OCI-M2 (cell line): ENCODE measurements around the gene SDK2.
"Not testable (repeated sequence)": the region's sequence is repeated elsewhere in the genome, so short reads cannot be mapped to it uniquely, and the experiment has no call there.

ENCODE experiments used
- DNase-seq: peaks from one replicate; lab custom pipeline; 2025; ENCODE audit not compliant: unreplicated experiment; lab: John Stamatoyannopoulos, UW

Gene SDK2

GRCh38 chr17:73312887-73313286 is 331.4 kb downstream of the SDK2 start:
- DNase-seq, result not testable (repeated sequence)

GRCh38 chr17:73311781-73312641 is 332.2 kb downstream of the SDK2 start, which contains the start of gene CDC42EP4:
Gene CDC42EP4 (minus strand): TSS chr17:73312001. CDS start chr17:73286500, 25,501 bp downstream.
- DNase-seq, result no peak

GRCh38 chr17:73311428-73311780 is 332.8 kb downstream of the SDK2 start:
- no peak for DNase-seq

- no peak for DNase-seq
These were observed 334.3 kb downstream of the SDK2 start for GRCh38 chr17:73309727-73310596.

- DNase-seq, result not testable (repeated sequence)
These were observed 335.3 kb downstream of the SDK2 start for GRCh38 chr17:73308959-73309358.

GRCh38 chr17:73308017-73308823 is 336.0 kb downstream of the SDK2 start:
- DNase-seq, result no peak

GRCh38 chr17:73307130-73307529 is 337.1 kb downstream of the SDK2 start:
- no peak for DNase-seq

GRCh38 chr17:73305845-73306836 is 338.1 kb downstream of the SDK2 start:
- no peak for DNase-seq

GRCh38 chr17:73304971-73305812 is 339.1 kb downstream of the SDK2 start:
- no peak for DNase-seq

- no peak for DNase-seq
These were observed 339.8 kb downstream of the SDK2 start for GRCh38 chr17:73304438-73304837.

GRCh38 chr17:73302189-73302588 is 342.1 kb downstream of the SDK2 start:
- no peak for DNase-seq

GRCh38 chr17:73301369-73301768 is 342.9 kb downstream of the SDK2 start:
- DNase-seq, result no peak

GRCh38 chr17:73300392-73300791 is 343.9 kb downstream of the SDK2 start:
- DNase-seq, result no peak

GRCh38 chr17:73297934-73298861 is 346.0 kb downstream of the SDK2 start:
- no peak for DNase-seq

GRCh38 chr17:73293480-73293911 is 350.7 kb downstream of the SDK2 start:
- DNase-seq, result no peak

GRCh38 chr17:73293031-73293430 is 351.2 kb downstream of the SDK2 start:
- DNase-seq, result no peak

- DNase-seq, result no peak
These were observed 352.2 kb downstream of the SDK2 start for GRCh38 chr17:73292031-73292531.
